Measurements from ENCODE around the gene TMED3.

Gene TMED3

DNA sequence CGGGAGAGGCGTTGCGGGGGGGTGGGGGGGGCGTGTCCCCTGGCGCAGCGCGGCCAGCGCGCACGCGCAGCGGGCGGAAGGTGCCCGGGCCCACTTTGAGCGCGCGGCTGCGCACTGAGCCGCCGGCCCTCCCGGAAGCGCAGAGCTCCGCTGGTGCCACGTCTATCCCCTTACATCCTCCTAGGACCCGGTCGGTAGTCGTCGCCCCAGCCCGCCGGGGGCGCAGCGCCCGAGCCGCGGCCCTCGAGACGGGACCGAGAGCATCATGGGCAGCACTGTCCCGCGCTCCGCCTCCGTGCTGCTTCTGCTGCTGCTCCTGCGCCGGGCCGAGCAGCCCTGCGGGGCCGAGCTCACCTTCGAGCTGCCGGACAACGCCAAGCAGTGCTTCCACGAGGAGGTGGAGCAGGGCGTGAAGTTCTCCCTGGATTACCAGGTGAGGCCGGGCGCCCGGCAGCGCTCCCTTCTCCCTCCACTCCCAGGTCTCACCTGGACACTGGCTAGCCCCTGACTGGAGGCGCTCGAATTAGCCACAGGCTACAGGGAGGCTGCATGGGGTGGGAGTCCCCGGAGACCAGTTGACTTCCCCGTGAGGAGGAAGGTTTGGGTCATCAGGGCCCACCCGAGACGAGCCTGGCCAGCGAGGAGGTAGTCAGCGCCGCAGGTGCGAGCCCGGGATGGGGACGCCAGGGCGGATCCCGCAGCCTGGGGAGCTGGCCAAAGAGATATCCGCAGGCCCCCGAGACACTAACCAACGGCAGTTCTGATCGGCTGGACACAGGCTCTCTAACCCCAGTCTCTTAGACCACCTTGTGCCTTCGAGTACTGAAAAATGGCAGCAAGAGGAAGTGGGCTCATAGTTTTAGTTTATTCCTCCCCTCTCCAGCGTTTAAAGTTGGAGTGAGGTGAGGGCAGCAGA, at the start of gene TMED3:
Gene TMED3 (plus strand): TSS at position 128 of the 916 bp plus-strand sequence. CDS start 138 bp downstream, at position 266.
- no peak for FAIRE-seq

GRCh38 chr15:79261836-79262235, 49.1 kb upstream of the TMED3 start:
- FAIRE-seq: no peak

- FAIRE-seq: no peak
These were observed 45.7 kb upstream of the TMED3 start for GRCh38 chr15:79265167-79265566.

DNA sequence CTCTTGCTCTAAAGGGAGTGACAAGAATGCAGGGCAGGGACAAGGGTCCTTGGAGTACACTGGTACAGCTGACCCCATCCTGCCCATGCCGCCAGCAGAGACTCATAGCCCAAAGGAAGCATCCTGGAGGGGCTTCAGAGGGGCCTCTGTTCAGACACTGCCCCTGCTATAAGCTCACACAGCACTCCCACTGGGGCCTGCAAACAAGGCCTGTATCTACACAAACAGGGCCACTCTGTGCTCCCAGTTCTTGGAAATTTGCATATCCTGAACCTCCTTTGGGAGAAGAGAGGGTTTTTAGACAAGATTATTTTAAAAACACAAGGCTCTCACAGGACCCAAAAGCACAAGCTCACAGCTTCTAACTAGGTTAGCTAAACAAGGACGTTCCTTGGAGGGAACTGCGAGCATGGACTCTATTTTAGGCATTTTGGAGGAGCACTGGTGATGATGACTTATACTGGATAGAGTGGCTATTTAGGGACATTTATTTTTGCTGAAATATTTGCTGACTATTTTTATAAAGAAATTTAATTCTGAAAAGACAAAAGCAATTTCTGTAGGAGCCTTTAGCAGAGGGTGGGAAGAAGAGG, 44.8 kb upstream of the TMED3 start:
- FAIRE-seq: no peak

GRCh38 chr15:79282371-79283251, 28.3 kb upstream of the TMED3 start, which contains the start of gene ANKRD34C:
Gene ANKRD34C (plus strand): TSS chr15:79282722. CDS start chr15:79293285, 10,563 bp downstream.
- FAIRE-seq: no peak

DNA sequence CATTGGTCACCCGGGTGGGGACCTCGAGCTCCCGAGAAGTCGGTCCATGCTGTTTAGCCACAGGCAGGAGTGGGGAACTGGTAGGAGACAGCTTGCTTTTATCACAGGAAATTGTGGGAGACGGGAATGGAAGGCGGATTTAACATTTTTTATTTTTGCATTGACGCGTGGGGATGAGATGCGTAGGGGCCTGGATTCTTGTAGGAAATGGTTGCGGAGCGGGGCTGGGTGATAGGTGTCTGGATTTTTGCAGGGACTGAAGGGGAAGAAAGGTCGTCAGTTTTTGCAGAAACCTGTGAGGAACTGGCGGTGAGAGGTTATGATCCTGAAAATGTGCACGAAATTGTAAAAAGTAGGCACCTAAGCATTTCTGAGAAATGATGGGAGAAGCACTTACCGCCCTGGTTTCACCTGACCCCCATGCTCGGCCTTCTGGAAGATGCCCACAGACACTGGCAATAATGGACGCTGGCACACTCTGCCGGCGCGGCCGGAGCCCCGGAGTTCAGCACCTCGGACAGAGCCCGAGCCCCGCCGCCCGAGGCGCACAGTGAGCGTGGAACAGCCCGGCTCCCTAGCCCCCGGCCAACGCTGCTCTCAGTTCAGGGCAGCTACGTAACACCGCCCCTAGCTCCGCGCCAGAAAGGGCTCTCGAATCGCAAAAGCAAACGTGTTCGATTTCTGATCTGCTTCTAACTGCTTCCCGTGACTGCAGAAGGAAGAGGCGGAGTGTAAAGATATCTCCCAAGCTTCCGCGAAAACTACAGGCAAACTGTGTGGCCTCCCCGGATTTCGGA, 27.5 kb upstream of the TMED3 start:
- no peak for FAIRE-seq

DNA sequence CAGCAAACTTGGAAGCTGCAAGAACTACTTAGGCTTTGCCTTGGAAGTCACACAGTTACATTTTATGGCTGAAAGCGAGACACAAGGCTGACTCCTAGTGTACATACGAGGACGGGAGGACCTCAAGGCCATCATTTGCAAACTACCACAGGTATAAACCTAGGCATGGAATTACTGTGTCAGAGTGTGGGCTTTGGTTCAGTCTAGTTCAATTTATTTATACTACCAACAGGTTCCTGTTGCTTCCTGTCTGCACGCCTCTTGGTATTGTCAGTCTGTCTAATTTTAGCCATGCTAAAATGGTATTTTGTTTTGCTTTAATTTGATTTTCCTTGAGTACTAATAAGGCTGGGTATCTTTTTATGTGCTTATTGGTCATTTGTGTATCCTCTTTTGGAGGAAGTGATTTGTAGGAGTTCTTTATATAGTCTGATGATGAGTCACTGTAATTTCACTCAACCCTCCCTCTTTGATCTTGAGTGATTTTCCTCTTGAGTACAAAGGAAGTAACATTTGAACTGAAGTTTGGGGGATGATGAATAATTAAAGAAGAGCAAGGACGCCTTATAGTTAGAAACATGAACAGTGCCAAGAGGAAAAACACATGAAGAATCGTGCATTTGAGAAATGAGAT, 20.2 kb upstream of the TMED3 start:
- FAIRE-seq: no peak

DNA sequence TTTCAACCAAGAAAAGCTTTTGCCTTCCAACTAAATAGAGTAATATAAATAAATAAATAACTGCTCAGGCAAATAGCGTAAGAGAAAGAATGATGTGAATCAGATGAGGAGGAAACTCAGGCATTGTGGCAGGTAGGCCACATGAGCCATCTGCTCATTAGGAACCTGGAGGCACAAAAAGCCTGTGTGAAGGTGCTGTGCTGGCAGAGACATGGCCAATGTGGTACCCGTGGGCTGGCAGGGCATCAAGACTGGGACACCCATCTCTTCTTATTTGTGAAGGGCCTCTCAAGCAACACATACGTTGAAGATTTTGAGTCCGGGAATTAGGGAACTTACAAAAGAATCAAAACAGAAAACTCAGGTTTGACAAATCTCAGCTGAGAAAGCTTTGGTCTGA, 18.9 kb upstream of the TMED3 start:
- FAIRE-seq: no peak

GRCh38 chr15:79294075-79294474, 16.8 kb upstream of the TMED3 start:
- no peak for FAIRE-seq

- no peak for FAIRE-seq
These were observed 14.3 kb upstream of the TMED3 start for GRCh38 chr15:79296583-79296982.

DNA sequence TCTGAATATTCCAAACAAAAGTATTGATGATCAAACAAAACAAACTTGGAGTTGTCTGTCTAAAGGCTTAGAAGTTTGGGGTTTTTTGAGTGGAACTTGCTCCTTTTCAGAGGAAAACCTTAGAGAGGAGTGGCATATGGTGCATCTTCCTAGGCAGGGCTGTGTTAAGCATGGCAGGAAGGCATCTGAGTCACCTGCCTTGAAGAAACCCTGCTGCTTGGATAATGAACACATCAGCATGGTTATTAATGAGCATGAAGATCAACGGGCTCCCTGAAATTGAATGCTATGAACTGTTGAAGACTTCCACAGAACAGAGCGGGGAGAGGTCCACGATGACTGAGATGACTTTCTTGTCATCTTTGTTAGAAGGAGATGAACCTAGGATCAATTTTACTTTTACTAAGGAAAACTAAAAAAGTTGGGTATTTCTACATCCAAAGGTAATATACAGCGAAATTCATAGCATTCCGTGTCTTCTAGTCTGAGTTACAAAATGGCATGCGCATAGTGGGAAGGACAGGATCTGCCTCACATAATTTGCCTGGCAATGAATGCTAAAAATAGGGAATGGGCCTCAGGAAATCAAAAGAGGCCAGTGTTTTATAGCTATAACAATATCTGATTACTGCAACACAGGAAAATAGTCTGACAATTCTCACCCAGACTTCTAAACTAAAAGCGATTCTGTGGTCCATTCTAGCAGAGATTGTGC, 11.6 kb upstream of the TMED3 start:
- no peak for FAIRE-seq

GRCh38 chr15:79299841-79300235, 11.1 kb upstream of the TMED3 start:
- no peak for FAIRE-seq

- no peak for FAIRE-seq
These were observed 3.7 kb upstream of the TMED3 start for GRCh38 chr15:79307251-79307650.

GRCh38 chr15:79308874-79309273, 2.0 kb upstream of the TMED3 start:
- FAIRE-seq: no peak

DNA sequence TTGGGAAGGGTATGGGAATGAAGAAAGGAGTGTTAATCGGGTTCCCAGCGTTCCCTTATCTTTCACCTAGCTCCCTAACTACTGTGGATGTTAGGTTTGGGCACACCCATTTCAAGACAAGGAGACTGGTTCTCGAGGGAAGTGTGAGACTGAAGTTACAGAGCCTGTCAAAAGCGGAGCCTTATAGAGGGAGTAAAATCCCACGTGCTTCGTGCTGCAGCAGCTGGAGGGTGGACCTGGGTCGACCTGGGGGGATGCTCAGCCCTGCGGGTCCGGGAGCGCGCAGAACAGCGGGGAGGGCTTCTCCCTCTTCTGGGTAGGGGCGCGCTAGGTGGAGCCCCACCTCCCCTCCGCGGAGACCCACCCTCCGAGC, 314 bp upstream of the TMED3 start:
- no peak for FAIRE-seq

GRCh38 chr15:79311901-79312553, 1.1 kb downstream of the TMED3 start:
- FAIRE-seq: no peak

GRCh38 chr15:79314186-79314585, 3.3 kb downstream of the TMED3 start:
- FAIRE-seq: no peak

DNA sequence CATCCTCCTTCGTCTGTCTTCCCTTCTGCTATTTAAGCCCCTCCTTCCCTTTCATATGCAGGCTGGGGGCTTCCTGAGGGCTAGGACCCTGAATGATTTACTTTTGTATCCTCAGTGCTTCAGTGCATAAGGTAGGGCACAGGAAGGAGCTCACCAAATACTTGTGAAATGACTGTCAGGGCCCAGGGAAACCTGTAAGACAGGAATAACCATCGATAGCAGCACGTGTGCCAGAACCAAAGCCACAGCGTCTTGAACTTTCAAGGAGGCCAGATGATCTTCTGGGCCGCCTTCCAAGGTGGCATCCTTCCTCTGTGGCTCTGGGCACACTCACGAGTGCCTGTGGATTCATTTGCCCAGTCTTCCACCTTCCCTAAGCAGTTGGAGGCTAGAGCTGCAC, 3.9 kb downstream of the TMED3 start:
- FAIRE-seq: no peak

GRCh38 chr15:79315623-79316328, 4.9 kb downstream of the TMED3 start:
- no peak for FAIRE-seq

- no peak for FAIRE-seq
These were observed 6.0 kb downstream of the TMED3 start for GRCh38 chr15:79316864-79317263.
